AG09309 (cell line): Measurements from ENCODE around the gene ZNF708.
"Not testable (repeated sequence)": the region's sequence is repeated elsewhere in the genome, so short reads cannot be mapped to it uniquely, and the experiment has no call there.

Experiments
- DNase-seq: peaks from one replicate; pipeline ENCODE4 v3.0.0-alpha.2; 2010; ENCODE audit warnings: low read depth
- H3K4me3 ChIP-seq: 2 replicates; pipeline ENCODE4 v1.5.1; 2011; ENCODE audit warnings: mild to moderate bottlenecking, low read depth, low read length, moderate library complexity; ENCODE audit not compliant: control insufficient read depth
- TF ChIP-seq, protein P1 (sequence below): IDR thresholded peaks from 2 replicates; pipeline ENCODE4 v1.5.1; 2011; ENCODE audit warnings: mild to moderate bottlenecking, low read depth, low read length, inconsistent platforms; ENCODE audit not compliant: insufficient read depth, control insufficient read depth; ENCODE audit errors: missing control alignments

ZNF708 gene

GRCh38 chr19:21328885-21329605 is at the start of gene ZNF708:
ZNF708 (minus strand) TSS chr19:21329410; CDS start chr19:21329212, 198 bp downstream.
- TF ChIP-seq, protein P1, sequence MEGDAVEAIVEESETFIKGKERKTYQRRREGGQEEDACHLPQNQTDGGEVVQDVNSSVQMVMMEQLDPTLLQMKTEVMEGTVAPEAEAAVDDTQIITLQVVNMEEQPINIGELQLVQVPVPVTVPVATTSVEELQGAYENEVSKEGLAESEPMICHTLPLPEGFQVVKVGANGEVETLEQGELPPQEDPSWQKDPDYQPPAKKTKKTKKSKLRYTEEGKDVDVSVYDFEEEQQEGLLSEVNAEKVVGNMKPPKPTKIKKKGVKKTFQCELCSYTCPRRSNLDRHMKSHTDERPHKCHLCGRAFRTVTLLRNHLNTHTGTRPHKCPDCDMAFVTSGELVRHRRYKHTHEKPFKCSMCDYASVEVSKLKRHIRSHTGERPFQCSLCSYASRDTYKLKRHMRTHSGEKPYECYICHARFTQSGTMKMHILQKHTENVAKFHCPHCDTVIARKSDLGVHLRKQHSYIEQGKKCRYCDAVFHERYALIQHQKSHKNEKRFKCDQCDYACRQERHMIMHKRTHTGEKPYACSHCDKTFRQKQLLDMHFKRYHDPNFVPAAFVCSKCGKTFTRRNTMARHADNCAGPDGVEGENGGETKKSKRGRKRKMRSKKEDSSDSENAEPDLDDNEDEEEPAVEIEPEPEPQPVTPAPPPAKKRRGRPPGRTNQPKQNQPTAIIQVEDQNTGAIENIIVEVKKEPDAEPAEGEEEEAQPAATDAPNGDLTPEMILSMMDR, result no peak
- peak within 1 kb of the TSS; percentile 66 for H3K4me3 ChIP-seq
- DNase-seq, result peak; percentile 71

- no peak overlapping the region for H3K4me3 ChIP-seq
- TF ChIP-seq, protein P1, result no peak
- DNase-seq, result no peak
These were observed 33.1 kb upstream of the ZNF708 start for GRCh38 chr19:21362291-21362690.

- TF ChIP-seq, protein P1, result no peak
- peak; percentile 82 for DNase-seq
- H3K4me3 ChIP-seq, result peak within 1 kb of the TSS; percentile 91
These were observed 29.7 kb upstream of the ZNF708 start, which contains the start of gene ZNF738 for GRCh38 chr19:21358768-21359451. ZNF738 (plus strand) TSS chr19:21359000; CDS start chr19:21359141, 141 bp downstream.

DNA sequence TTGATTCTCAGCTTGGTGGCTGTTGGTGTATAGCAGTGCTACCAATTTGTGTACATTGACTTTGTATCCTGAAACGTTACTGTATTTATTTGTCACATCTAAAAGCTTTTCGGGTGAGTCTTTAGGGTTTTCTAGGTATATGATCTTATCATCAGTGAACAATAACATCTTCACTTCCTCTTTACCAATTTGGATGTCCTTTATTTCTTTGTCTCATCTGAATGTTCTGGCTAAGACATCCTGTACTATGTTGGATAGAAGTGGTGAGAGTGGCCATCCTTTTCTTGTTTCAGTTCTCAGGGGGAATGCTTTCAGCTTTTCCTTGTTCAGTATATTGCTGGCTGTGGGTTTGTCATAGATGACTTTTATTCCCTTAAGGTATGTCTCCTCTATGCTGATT is 23.6 kb upstream of the ZNF708 start:
- no peak overlapping the region for H3K4me3 ChIP-seq
- TF ChIP-seq, protein P1, result no peak
- DNase-seq, result no peak

GRCh38 chr19:21344841-21345240 is 15.6 kb upstream of the ZNF708 start:
- not testable (repeated sequence) for H3K4me3 ChIP-seq, DNase-seq

DNA sequence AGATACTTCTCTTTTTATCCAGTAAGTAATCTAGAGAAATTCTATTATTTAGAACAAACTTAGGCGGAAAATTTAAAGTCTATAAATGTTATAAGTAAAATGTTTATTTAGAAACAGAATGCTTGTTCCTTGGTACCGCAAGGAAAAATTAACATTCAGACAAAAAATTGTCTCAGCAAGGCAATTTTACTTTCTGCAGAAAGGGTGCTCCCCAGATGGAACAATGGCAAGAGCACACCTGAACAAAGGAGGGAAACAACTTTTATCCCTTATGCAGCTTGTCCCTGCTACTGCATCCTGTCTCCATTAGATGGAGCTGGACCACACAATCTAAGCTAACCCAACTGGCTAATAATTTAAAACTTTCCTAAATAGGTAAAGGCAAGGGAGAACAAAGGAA is 6.5 kb upstream of the ZNF708 start:
- TF ChIP-seq, protein P1, result no peak
- DNase-seq, result no peak
- no peak overlapping the region for H3K4me3 ChIP-seq

- DNase-seq, result no peak
- TF ChIP-seq, protein P1, result no peak
- H3K4me3 ChIP-seq, result peak overlapping the region; percentile 66
These were observed 804 bp downstream of the ZNF708 start for GRCh38 chr19:21328406-21328805.
